NCI-H1694 treated with DMSO at 0.1 percent for 48 hours (cell line): ENCODE results near the gene TKT.

Experiments
- DNase-seq: peaks from one replicate; lab custom pipeline; 2025; lab: John Stamatoyannopoulos, UW

Gene TKT

DNA sequence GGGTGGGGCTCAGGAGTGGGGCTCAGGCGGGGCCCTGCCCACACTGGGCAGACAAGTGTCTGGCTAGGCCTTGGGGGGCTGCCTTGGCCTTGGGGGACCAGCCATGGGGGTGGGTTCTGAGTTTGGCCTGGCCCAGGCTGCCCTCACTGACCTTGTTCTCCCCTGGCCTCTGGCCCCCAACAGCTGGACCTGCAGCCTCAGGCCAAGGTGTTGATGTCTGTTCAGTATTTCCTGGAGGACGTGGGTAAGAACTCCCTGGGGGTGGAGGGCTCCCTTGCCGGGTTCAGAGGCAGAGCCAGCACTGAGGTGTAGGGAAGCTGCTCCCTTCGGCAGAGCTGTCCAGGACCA is 74.8 kb downstream of the TKT start:
- DNase-seq, result no peak

DNA sequence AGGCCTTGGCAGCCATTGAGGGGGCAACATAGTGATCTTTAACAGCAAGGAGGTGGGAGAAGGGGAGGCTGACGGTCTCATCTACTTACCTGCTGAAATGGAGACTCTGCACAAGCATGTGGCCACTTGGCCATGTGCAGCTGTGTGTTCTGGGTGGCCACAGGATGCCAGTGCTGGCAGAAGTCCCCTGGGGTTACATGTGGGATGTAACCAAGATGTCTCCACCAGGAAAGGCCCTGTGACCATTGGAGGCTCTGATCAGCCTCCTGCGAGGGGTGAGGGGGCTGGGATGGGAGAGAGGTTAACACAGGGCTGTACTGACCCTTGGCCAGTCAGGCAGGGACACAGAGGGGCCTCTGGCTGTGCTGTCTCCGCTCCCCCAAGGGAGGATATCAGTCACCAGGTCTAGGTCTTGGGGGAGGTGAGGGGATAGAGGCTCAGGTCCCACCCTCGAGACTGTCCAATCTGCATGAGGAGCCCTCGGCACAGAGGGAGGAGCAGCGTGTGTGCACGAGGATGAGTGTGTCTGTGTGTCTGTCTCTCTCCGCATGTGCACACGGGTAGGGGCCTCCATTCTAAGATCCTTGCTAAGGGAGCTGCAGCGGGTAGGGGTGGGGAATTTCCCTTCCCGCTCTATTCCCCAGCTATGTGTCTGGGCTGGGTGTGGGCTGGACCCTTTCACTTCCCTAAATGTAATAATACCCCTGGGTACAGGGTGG is 75.4 kb downstream of the TKT start:
- DNase-seq, result no peak

DNA sequence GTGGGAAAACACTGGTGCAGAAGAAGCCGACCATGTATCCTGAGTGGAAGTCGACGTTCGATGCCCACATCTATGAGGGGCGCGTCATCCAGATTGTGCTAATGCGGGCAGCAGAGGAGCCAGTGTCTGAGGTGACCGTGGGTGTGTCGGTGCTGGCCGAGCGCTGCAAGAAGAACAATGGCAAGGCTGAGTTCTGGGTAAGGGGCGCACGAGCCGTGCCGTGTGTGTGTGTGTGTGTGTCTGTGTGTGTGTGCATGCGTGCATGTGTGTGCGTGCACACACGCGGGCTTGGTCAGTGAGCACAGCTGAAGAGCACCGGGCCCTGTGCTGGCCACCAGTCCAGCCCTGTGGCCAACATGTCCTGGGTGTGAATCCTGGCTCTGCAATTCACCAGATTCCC is 76.2 kb downstream of the TKT start:
- DNase-seq, result no peak

DNA sequence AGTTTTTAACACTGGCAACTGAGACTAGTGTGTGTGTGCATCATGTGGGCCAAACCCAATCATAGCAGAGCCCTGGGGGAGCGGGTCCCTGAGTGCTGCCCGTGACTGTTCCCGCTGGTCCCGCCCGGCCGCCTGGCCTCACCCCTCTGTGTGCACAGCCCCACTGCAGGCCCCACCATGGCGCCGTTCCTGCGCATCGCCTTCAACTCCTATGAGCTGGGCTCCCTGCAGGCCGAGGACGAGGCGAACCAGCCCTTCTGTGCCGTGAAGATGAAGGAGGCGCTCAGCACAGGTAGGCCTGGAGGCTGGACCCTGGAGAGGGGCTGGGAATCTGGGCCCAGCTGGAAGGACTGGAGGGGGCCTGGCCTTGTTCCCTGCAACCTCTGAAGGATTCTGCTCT is 77.6 kb downstream of the TKT start:
- DNase-seq, result no peak

DNA sequence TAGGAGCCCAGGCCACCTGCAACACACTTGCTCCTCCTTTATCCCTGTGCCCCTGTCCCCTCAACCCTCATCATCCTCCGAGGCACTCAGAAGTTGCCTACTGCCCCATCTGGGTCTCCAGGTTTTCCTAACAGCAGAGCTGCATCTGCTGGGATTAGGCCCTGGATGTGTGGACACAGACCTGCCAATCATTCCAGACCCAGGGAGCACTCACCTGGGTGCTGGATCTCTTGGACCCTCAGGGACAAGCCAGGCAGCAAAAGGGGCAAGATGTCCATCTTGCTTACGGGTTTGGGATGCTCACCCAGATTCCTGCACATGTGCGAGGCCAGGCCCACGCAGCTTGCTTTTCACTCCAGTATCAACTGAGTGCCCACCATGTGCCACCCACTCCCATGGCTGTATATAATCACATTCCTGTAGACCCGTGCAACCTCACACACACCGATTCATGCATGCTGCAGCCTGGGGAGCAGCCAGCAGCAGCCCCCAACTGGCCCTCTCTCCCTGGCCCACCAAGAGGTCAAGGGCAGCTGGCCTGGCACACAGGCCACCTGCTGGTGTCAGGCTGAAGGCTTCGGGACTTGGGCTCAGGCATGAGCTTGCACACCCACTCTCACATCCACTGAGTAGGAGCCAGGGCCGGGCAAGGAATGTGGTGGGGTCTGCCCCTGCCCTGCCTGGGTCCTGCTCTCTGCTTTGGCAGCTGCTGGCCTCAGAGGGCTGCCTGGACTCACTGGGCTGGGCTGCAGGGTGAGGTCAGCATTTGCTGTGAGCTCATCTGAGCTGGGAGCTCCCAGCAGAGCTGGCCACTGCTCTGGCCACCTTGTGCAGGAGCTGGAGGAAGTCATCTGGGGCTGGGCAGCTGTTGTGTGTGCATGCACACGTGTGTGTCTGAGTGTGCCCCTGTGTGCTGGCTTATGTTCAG is 79.9 kb downstream of the TKT start:
- no peak for DNase-seq
